LHCN-M2 (cell line): ENCODE data around the gene ASXL1. TPM values are rescaled to one million over a fixed set of nuclear protein-coding genes. Genes with fewer than 3 reads are reported as not detected.
"Not testable (repeated sequence)": the region's sequence is repeated elsewhere in the genome, so short reads cannot be mapped to it uniquely, and the experiment has no call there.

Source experiments
- DNase-seq: peaks from one replicate; pipeline ENCODE4 v3.0.0-alpha.2; 2012; ENCODE audit warnings: low read depth
- total RNA-seq: library from RNA; depleted of rRNA; stranded (reverse); fragments of >200 nt; gene quantifications from 2 replicates; pipeline ENCODE4 v1.2.3, GENCODE V29; 2014

The ASXL1 gene
- total RNA-seq, 1 experiment from 2014 or later: 28.4 TPM

- DNase-seq: no peak
Measured at GRCh38 chr20:32336918-32337347, 21.2 kb upstream of the ASXL1 start.

DNA sequence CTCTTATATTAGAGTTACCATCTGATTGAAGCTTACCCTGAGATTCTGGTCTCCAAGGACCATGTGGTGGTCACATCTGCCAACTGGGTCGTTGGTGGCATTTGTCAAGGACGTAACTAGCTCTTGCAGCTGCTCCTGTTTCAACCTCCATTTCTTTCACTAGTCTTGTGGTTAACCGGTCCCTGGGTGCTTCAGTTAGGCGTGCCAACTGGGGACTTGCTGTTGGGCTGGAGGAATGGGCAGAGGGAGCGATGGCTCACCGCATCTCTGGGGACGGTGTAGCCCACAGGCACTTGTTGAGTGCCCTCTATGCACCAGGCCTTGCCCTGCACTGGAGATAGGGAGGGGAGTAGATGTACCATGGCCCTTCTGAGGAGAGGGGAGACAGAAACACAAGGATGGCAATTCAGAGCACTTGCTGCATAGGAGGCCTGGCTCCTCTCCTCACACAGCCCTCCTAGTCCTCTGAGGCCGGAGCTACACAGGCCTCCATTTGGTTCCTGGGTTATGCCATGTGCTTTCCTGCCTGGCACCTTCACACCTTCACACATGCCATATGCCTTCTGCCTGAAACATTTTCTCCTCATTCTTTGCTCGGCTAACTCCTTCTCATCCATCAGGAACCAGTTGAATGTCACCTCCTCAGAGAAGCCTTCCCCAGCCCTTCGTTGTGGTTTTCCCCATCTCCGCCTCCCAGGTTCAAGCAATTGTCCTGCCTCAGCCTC is 20.0 kb upstream of the ASXL1 start:
- no peak for DNase-seq

GRCh38 chr20:32338665-32339064 is 19.5 kb upstream of the ASXL1 start:
- DNase-seq: no peak

- no peak for DNase-seq
Measured at GRCh38 chr20:32339116-32339515, 19.0 kb upstream of the ASXL1 start.

GRCh38 chr20:32341053-32341452 is 17.1 kb upstream of the ASXL1 start:
- DNase-seq: not testable (repeated sequence)

DNA sequence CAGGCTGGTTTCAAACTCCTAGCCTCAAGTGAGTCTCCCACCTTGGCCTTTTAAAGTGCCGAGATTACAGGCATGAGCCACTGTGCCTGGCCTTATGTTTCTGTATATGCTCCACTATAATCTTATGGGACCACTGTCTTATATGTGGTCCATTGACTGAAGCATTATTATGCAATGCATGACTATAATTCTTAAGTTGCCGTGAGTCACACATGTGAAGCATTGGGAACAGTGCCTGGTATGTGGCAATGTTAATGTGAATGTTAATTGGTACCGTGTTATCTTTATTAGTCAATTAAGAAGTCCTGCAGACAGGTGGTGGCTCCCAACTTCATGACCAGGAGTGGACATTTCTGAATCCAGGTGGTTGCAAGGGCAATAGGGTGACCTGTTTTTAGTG is 14.7 kb upstream of the ASXL1 start:
- peak; percentile 68 for DNase-seq

DNA sequence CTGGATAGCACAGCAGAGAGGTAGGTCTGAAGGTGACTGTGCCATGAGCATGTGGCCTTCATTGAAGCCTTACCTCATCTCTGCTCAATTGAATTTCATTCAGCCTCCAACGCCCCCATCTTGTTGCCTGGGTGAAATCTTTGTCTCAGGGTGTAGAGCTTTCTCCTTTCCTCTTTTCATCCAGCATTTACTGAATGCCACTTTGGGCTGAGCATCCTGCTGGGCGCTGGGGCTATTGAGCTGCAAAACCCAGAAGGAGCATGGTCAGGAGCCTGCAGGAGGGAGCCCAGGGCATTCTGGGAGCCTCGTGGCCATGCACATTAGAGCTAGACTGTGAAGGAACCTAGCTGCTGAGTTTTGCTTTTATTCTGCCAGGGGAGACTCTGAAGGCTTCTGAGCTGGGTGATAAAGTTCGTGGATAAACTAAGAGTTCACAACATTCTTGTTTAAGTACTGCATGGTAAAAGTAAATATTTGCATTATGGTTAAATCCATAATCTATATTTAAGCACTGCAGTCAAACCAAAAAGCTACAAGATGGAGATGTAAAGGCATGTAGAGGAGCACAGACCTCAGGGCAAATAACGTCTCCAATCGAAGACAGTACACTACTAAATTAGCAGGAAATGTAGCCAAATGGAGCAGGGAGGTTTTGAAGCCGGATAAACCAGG is 13.2 kb upstream of the ASXL1 start:
- no peak for DNase-seq

- DNase-seq: no peak
Measured at GRCh38 chr20:32348207-32348606, 9.9 kb upstream of the ASXL1 start.

DNA sequence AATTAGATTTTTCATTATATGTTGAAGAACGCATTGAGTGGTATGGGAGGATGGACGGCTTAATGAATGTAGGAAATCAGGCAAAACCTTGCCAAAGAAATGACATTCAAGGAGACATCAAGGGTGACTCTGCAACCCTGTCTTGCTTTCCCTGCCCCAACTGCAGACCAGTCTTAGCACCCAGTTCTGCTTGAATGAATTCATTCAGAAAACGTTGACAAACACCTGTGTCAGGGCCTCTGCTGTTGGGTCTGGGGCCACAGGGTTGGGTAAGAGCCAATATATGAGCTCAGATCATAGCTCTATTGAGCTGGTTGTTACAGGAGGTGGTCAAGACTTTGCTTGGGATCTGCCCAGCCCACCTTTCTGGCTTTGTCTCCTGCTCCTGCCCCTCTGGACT is 7.7 kb upstream of the ASXL1 start:
- no peak for DNase-seq

DNA sequence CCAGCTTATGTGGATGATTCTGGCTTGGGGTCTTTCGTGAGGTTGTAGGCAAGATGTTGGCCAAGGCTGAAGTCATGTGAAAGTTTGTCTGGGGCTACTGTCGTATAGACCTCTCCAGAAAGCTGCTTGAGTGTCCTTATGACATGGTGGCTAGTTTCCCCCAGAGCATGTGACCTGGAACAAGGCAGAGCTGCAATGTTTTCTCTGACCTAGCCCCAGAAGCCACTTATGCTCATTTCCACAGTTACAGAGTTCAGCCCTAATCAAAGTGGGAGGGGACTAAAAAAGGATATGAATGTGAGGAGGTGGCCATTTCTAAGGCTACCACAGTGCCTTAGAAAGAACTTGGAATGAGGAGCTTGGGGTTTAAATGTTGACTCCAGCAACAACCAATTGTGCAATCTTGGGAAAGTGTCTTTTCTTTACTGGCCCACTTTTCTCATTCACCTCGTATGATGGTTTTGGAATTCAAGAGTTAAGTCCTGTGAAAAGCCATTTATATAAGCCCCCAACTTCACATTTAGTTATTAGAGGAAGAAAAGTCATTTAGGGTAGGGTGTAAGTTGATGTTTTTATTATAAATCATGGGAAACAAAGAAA is 5.9 kb upstream of the ASXL1 start:
- DNase-seq: no peak

- no peak for DNase-seq
Measured at GRCh38 chr20:32353848-32354496, 4.2 kb upstream of the ASXL1 start.

GRCh38 chr20:32354592-32355416 is 3.3 kb upstream of the ASXL1 start:
- DNase-seq: peak; percentile 78

DNA sequence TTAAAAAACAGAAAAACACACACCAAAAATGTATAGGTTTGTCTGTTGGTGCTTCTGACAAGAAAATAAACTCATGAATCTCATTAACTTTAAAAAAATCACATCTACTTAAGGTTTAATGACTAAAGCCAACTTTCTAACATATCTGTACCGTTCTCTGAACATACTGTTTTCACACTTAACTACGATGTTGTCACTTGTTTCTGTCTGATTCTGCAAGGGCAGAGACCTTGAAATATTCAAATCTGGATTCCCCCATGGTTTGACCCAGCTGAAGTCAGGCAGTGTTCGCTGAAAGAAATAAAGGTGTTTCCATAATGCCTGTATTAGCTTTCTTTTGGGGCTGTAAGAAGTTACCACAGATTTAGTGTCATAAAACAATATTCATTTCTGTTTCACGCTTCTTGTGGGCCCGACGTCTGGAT is 2.7 kb upstream of the ASXL1 start:
- no peak for DNase-seq

DNA sequence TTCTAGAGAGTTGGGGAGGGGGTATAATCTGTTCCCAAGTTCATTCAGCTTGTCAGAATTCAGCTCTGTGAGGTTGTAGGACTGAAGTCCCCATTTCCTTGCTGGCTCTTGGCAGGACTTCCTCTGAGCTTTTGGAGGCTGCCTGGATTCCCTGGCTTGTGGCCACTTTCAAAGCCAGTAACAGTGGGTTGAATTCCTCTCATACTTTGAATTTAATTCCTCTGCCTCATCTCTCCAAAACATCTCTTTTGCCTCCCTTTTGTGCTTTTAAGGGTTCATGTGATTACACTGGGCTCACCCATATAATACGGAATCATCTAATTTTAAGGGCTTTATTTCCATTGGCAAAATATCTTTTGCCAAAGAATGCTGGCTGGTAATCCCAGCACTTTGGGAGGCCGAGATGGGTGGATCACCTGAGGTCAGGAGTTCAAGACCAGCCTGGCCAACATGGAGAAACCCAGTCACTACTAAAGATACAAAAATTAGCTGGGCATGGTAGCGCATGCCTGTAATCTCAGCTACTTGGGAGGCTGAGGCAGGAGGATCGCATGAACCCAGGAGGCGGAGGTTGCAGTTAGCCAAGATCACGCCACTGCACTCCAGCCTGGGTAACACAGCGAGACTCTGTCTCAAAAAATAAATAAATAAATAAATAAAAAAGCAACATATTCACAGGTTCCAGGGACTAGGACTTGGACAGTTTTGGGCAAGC is 2.1 kb upstream of the ASXL1 start:
- DNase-seq: peak; percentile 66

- no peak for DNase-seq
Measured at GRCh38 chr20:32356622-32357374, 1.3 kb upstream of the ASXL1 start.

DNA sequence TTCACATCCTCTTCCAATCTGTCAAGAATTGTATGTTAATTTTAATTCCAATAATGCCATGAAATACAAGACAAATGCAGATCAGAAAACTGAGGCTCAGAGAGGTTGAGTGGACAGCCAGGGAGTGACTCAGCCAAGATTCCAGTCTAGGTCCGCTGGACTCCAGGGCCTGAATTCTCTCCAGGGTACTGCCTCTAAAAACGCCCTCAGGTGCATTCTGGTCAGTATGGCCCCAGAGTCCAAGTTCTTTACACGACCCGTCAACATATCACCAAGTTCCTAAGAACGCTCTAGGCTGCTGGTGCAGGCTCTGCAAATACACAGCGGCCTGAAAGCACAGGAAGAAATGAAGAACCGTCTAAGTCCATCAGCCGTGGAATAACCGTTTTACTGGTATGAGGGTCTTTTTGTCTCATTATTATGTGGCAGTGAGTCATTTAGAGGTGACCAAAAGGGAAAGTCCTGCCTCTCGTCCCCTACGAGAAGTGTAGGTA is 709 bp upstream of the ASXL1 start:
- DNase-seq: peak; percentile 52

- DNase-seq: no peak
Measured at GRCh38 chr20:32358632-32358882, 426 bp downstream of the ASXL1 start.

DNA sequence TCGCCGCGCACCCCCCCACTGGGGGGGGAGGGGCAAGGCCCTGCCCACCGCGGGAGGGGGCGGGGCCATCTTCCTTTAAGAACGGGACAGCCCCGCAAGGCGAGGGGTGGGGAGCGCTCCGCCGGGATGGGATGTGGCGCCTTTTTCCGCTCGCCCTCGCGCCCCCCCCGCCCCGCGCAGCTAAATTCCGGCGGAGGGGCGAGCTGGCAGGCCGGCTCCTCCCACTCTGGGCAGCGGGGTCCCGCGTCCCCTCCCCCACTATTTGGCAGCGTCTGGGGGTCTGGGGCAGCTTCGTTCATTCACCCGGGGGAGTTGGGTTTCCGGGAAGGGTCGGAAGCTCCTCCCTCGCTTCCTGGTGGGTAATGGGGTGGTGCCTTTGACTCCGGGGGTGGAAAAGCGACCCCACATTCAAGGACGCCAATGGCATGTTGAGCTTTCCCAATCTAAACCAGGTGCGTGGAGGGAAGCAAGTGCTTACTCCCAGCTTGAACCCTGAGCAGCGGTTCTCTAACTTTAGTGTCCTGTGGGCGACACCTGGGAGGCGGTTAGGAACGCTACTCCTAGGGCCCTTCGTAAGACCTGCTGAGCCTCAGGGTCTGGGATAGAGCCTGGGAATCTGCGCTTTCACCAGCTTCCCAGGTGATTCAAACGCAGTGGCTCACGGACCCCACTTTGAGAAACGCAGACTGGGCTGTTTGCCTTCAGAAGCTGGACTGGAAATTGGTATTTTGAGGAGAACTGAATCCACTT is 927 bp downstream of the ASXL1 start:
- DNase-seq: peak; percentile 50

- DNase-seq: peak; percentile 24
Measured at GRCh38 chr20:32359633-32360332, 1.7 kb downstream of the ASXL1 start.
